ENCODE data around the gene TADA2B.

DNA sequence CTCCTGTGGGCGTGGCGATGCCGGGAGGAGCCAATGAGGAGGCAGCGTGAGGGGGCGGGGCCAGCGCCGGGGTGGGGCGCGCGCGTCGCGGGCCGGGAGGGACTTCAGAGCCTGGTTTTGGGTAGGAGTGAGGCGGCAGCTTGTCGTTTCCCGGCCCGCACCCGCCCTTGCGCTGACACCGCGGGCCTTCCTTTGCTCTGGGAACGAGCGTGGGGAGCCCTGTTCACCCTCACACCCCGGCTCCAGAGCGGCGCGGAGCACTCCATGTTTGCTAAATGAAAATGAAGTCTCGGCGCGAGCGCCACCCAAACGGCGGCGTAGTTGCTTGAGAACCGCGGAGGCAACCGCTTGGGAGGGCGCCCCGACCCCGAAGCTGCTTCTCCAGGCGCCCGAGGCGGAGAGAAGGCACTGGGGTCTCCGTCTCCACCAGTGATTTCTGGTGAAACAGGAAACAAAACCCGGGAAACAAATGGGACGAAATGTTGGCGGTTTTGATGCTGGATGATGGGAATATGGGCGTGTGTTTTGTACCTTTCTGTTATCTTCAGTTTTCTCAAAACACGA is 25.2 kb downstream of the TADA2B start:
- TF ChIP-seq YY1 (IDR thresholded peaks at IDR 0.05; ENCODE audit: insufficient read depth, insufficient read length) = no peak
- no peak for TF ChIP-seq ZNF274 (IDR thresholded peaks at IDR 0.05; ENCODE audit: low read depth, low read length)
- TF ChIP-seq SUZ12 (IDR thresholded peaks at IDR 0.05; ENCODE audit: extremely low read depth, insufficient read depth, insufficient read length) = no peak

Measured in NT2/D1 (cell line).